Smooth muscle cell (in vitro differentiated cells): ENCODE data around the gene FSIP1. TPM values are rescaled to one million over a fixed set of nuclear protein-coding genes. Genes with fewer than 3 reads are reported as not detected.

Experiments
- DNase-seq: peaks from one replicate; lab custom pipeline; 2025; ENCODE audit not compliant: unreplicated experiment; lab: John Stamatoyannopoulos, UW
- H2AFZ ChIP-seq: fragments of 200-600 bp; sonication (generic); 2 replicates; pipeline ENCODE4 v1.6.0; 2016; ENCODE audit warnings: antibody characterized with exemption, low read depth, mild to moderate bottlenecking
- H3F3A ChIP-seq: fragments of 200-600 bp; sonication (generic); 2 replicates; pipeline ENCODE4 v1.6.0; 2017; ENCODE audit warnings: antibody characterized with exemption, low read depth
- H3K27ac ChIP-seq: fragments of 200-600 bp; sonication (generic); 2 replicates; pipeline ENCODE4 v1.5.1; 2016; ENCODE audit warnings: low read depth, mild to moderate bottlenecking
- H3K27me3 ChIP-seq: fragments of 200-600 bp; sonication (generic); 2 replicates; pipeline ENCODE4 v1.6.1; 2016; ENCODE audit warnings: low read depth, mild to moderate bottlenecking
- H3K36me3 ChIP-seq: fragments of 200-600 bp; sonication (generic); 2 replicates; pipeline ENCODE4 v1.5.1; 2016; ENCODE audit warnings: low read depth
- H3K4me1 ChIP-seq: fragments of 200-600 bp; sonication (generic); 2 replicates; pipeline ENCODE4 v1.5.1; 2016; ENCODE audit warnings: low read depth
- H3K4me2 ChIP-seq: fragments of 200-600 bp; sonication (generic); 2 replicates; pipeline ENCODE4 v1.6.0; 2016; ENCODE audit warnings: mild to moderate bottlenecking
- H3K4me3 ChIP-seq: fragments of 200-600 bp; sonication (generic); 2 replicates; pipeline ENCODE4 v1.5.1; 2016; ENCODE audit warnings: mild to moderate bottlenecking
- H3K79me2 ChIP-seq: fragments of 200-600 bp; sonication (generic); 2 replicates; pipeline ENCODE4 v1.6.0; 2016; ENCODE audit warnings: low read depth, mild to moderate bottlenecking
- H3K9ac ChIP-seq: fragments of 200-600 bp; sonication (generic); 2 replicates; pipeline ENCODE4 v1.6.0; 2016; ENCODE audit warnings: low read depth
- H3K9me3 ChIP-seq: fragments of 200-600 bp; sonication (generic); replicated peaks from 2 replicates; pipeline ENCODE4 v1.5.1; 2016; ENCODE audit warnings: low read depth
- H4K20me1 ChIP-seq: fragments of 200-600 bp; sonication (generic); 2 replicates; pipeline ENCODE4 v1.6.0; 2016; ENCODE audit warnings: low read depth
- WGBS: methylation state at CpG from one replicate; pipeline ENCODE4 v1.1.7; 2016; ENCODE audit warnings: low lambda C conversion rate; 5-methylcytosine and 5-hydroxymethylcytosine counted together
- polyA plus RNA-seq: library from polyadenylated mRNA; unstranded; fragments of >200 nt; fragmentation: Nextera tagmentation; extraction: Ambion mirVana; gene quantifications from 2 replicates; pipeline ENCODE4 v1.2.1, GENCODE V29; 2016
- total RNA-seq: library from RNA; depleted of rRNA; stranded (reverse); fragments of >200 nt; gene quantifications from 2 replicates; pipeline ENCODE4 v1.2.3, GENCODE V29; 2014
- TF ChIP-seq, protein P1 (sequence below): fragments of 200-600 bp; sonication (generic); IDR thresholded peaks from 2 replicates; pipeline ENCODE4 v1.5.1; 2017; ENCODE audit warnings: borderline replicate concordance, mild to moderate bottlenecking, antibody characterized with exemption; ENCODE audit not compliant: insufficient read depth, poor library complexity, severe bottlenecking

FSIP1 gene
- total and polyA plus RNA-seq, 2 experiments from 2014 or later: 0.13 to 0.43 TPM

DNA sequence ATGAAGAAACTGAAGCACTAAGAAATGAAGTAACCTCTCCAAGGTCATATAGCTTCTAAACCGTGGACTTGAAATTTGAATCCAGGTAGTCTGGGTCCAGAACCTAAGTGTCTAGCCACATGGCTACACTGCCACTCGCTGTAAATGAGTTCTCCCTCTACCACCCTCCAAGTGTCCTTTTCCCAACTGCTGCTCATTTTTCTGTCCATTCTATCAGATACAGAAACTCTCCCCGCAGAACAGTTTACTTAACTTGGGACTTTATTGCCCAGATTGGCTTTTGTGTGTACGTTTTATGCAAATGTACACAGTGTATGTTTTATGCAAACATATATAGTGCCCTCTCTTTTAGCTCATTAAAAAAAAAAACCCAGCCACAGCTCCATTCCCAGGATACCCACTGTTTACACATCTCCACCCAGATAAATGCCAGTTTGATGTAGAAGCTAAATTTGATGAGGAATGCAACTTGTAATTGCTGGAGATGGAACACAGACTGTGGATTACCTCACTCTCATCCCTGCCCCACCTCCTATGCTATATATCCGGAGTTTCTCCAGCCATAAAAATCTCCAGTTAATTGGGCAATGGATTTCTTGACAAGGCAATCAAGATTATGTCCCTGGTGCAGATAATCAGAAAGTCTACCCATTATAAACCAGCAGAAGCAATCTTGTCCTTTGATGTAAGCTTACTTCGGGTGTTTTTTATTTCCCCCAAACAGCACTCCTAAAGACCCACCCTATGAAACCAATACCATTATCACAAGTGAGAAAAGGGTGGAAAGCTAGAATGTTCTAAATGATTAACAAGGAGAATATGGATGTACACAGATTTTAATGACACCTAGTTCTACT lies 159.8 kb downstream of the FSIP1 start:
- no peak overlapping the region for H3K27ac ChIP-seq
- H3K9me3 ChIP-seq: no peaks in the 10 kb centered on the region
- no peak overlapping the region for H3K4me2 ChIP-seq
- H3K36me3 ChIP-seq: no peaks in the 10 kb centered on the region
- H3K9ac ChIP-seq: no peak overlapping the region
- H3K4me3 ChIP-seq: no peak overlapping the region
- DNase-seq: no peak
- no peak overlapping the region for H2AFZ ChIP-seq
- H4K20me1 ChIP-seq: no peaks in the 10 kb centered on the region
- WGBS: 76% methylated on average over 6 of the region's 6 CpGs
- TF ChIP-seq, protein P1, sequence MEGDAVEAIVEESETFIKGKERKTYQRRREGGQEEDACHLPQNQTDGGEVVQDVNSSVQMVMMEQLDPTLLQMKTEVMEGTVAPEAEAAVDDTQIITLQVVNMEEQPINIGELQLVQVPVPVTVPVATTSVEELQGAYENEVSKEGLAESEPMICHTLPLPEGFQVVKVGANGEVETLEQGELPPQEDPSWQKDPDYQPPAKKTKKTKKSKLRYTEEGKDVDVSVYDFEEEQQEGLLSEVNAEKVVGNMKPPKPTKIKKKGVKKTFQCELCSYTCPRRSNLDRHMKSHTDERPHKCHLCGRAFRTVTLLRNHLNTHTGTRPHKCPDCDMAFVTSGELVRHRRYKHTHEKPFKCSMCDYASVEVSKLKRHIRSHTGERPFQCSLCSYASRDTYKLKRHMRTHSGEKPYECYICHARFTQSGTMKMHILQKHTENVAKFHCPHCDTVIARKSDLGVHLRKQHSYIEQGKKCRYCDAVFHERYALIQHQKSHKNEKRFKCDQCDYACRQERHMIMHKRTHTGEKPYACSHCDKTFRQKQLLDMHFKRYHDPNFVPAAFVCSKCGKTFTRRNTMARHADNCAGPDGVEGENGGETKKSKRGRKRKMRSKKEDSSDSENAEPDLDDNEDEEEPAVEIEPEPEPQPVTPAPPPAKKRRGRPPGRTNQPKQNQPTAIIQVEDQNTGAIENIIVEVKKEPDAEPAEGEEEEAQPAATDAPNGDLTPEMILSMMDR: no peak
- H3F3A ChIP-seq: no peaks in the 10 kb centered on the region
- no peaks in the 10 kb centered on the region for H3K27me3 ChIP-seq
- H3K4me1 ChIP-seq: no peaks in the 10 kb centered on the region
- H3K79me2 ChIP-seq: no peaks in the 10 kb centered on the region

DNA sequence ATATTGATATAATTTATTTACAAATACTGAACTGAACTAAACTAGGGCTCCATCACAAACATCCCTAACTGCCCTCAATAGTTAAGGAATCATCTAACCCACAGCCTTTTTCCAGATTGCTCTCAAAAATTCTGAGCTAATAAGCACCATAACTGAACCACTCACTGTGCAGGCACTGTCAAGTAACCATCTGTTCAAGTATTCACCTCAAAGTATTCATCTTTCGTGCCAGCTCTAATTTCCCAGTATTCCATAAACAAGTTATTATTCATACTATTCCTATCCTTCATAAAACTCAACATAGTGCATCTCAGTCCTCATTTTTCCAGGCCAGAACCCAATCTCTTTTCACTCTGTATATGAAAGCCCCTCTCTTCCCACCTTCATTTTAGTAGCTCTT lies 160.7 kb downstream of the FSIP1 start:
- Histone ChIP-seq H3K4me1 (no peaks in the 10 kb centered on the region), H3K9ac (no peak overlapping the region), H4K20me1 (no peaks in the 10 kb centered on the region), H3K79me2 (no peaks in the 10 kb centered on the region), H3K4me3 (no peak overlapping the region), H3F3A (no peaks in the 10 kb centered on the region), H2AFZ (no peak overlapping the region), H3K27me3 (no peaks in the 10 kb centered on the region), H3K36me3 (no peaks in the 10 kb centered on the region), H3K9me3 (no peaks in the 10 kb centered on the region), H3K4me2 (no peak overlapping the region), H3K27ac (no peak overlapping the region)
- TF ChIP-seq, protein P1: no peak
- DNase-seq: no peak
- WGBS: 93% methylated on average over 1 of the region's 1 CpG

DNA sequence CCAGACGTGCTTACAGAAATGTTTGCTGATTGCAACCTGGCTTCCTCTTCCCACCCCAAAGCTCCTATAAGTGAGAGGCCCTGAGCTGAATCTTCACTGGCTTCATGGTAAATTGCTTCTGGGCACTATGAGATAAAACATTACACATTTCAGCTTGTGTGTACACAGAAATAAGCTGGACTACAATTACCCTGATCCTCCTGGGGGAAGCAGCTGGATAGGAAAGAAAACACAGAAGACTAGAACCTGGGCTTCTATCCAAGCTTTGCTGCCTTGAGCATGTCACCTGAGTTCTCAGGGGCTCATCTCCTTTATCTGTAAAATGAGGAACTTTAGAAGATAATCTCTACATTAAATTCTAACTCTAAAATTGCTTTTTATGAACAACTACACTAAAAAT lies 161.4 kb downstream of the FSIP1 start:
- WGBS: 92% methylated on average over 1 of the region's 1 CpG
- H3K4me1 ChIP-seq: no peaks in the 10 kb centered on the region
- no peak for DNase-seq
- H3K9ac ChIP-seq: no peak overlapping the region
- H3K79me2 ChIP-seq: no peaks in the 10 kb centered on the region
- no peaks in the 10 kb centered on the region for H3F3A ChIP-seq
- no peaks in the 10 kb centered on the region for H4K20me1 ChIP-seq
- H3K27ac ChIP-seq: no peak overlapping the region
- no peak overlapping the region for H2AFZ ChIP-seq
- H3K4me2 ChIP-seq: no peak overlapping the region
- H3K36me3 ChIP-seq: no peaks in the 10 kb centered on the region
- no peaks in the 10 kb centered on the region for H3K9me3 ChIP-seq
- TF ChIP-seq, protein P1: no peak
- no peaks in the 10 kb centered on the region for H3K27me3 ChIP-seq
- H3K4me3 ChIP-seq: no peak overlapping the region
